Esophagus muscularis mucosa (tissue), 4 donors: ENCODE data around the gene CHRM4.

Source experiments
- EP300 ChIP-seq: sonication (generic); formaldehyde crosslinking; IDR thresholded peaks from one replicate; pipeline ENCODE4 v1.6.1; 2017; ENCODE audit warnings: antibody characterized with exemption
- POLR2A ChIP-seq: fragments of 450-650 bp; IDR thresholded peaks from one replicate; pipeline ENCODE4 v1.6.1; 2017; ENCODE audit warnings: antibody characterized with exemption, moderate library complexity, mild to moderate bottlenecking, low read depth
- POLR2AphosphoS5 ChIP-seq, 2 donors: sonication (generic); formaldehyde crosslinking; IDR thresholded peaks; one replicate each; pipeline ENCODE4 v1.6.1; 2017; ENCODE audit warnings: antibody characterized with exemption in 2 of 2
- TF ChIP-seq, protein P1 (sequence below), 3 experiments: fragments of 200-600 bp in 2 of 3; fragments of 450-650 bp in 1 of 3; sonication (generic) in 2 of 3; IDR thresholded peaks; one replicate each; pipeline ENCODE4 v1.5.1; 2017 to 2019; ENCODE audit warnings: antibody characterized with exemption in 3 of 3, mild to moderate bottlenecking in 2 of 3, moderate library complexity in 1 of 3

DNA sequence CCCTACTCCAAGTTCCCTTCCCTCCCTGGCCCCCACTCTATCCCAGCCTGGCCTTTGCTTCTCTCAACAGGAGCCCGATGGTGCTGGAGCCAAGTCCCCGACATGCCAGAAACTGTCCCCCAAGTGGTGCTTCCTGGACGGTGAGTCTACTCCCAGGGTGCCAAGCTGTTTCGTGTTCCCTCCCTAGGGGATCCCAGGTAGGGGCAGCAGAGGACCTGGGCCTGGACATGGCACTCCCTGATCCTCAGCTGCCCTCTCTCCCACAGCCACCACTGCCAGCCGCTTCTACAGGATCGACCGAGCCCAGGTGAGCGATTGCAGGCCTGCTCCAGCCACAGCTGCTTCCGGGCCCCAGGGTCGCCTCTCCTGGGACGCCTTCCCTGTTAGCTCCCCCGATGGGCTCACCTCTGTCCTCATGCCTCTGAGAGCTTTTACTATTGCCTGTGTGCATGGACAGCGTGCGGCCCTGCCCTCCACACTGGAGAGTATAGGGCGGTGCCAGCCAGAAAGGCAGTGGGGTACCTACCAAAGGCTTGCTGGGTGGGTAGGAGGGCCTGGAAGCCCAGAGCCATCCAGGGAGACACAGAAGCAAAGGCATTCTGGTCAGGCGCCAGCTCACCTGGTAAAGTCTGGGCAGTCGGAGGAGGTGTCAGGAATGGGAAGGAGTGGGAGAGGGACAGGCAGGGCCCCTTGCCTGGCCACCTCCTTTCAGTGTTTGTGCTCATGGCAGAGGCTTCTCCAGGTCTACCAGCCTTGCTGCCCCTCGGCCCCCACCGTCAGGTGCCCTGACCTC, 15.1 kb downstream of the CHRM4 start:
- TF ChIP-seq, protein P1, sequence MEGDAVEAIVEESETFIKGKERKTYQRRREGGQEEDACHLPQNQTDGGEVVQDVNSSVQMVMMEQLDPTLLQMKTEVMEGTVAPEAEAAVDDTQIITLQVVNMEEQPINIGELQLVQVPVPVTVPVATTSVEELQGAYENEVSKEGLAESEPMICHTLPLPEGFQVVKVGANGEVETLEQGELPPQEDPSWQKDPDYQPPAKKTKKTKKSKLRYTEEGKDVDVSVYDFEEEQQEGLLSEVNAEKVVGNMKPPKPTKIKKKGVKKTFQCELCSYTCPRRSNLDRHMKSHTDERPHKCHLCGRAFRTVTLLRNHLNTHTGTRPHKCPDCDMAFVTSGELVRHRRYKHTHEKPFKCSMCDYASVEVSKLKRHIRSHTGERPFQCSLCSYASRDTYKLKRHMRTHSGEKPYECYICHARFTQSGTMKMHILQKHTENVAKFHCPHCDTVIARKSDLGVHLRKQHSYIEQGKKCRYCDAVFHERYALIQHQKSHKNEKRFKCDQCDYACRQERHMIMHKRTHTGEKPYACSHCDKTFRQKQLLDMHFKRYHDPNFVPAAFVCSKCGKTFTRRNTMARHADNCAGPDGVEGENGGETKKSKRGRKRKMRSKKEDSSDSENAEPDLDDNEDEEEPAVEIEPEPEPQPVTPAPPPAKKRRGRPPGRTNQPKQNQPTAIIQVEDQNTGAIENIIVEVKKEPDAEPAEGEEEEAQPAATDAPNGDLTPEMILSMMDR (IDR thresholded peaks at IDR 0.05) = no peak
- TF ChIP-seq POLR2AphosphoS5 (IDR thresholded peaks at IDR 0.05) = no peak
- no peak for TF ChIP-seq POLR2A
- no peak for TF ChIP-seq EP300
